BLaER1 (cell line): ENCODE results near the gene KRT27.

Experiments used
- H3K27ac ChIP-seq: shearing (Covaris generic); formaldehyde crosslinking; 2 replicates; pipeline ENCODE4 v1.8.1; 2022
- H3K27me3 ChIP-seq: shearing (Covaris generic); formaldehyde crosslinking; 2 replicates; pipeline ENCODE4 v1.8.1; 2022
- H3K36me3 ChIP-seq: shearing (Covaris generic); formaldehyde crosslinking; 2 replicates; pipeline ENCODE4 v1.8.1; 2022
- H3K4me1 ChIP-seq: shearing (Covaris generic); formaldehyde crosslinking; 2 replicates; pipeline ENCODE4 v1.8.1; 2022
- H3K4me2 ChIP-seq: shearing (Covaris generic); formaldehyde crosslinking; 2 replicates; pipeline ENCODE4 v1.8.1; 2022
- H3K4me3 ChIP-seq: shearing (Covaris generic); formaldehyde crosslinking; 2 replicates; pipeline ENCODE4 v1.8.1; 2022
- H3K9ac ChIP-seq: shearing (Covaris generic); formaldehyde crosslinking; 2 replicates; pipeline ENCODE4 v1.8.1; 2022
- H3K9me3 ChIP-seq: shearing (Covaris generic); formaldehyde crosslinking; 2 replicates; pipeline ENCODE4 v1.8.1; 2022
- H4K20me1 ChIP-seq: shearing (Covaris generic); formaldehyde crosslinking; 2 replicates; pipeline ENCODE4 v1.8.1; 2022
- Cebpa-rat ChIP-seq: shearing (Covaris generic); IDR thresholded peaks from 2 replicates; pipeline ENCODE4 v1.8.1; 2022

KRT27 gene

GRCh38 chr17:40794466-40794865 is 12.1 kb upstream of the KRT27 start:
- no peak for TF ChIP-seq Cebpa-rat
- H3K27ac ChIP-seq = no peak overlapping the region
- no peak overlapping the region for H3K4me2 ChIP-seq
- no peak overlapping the region for H3K9ac ChIP-seq
- H4K20me1 ChIP-seq = no peaks in the 10 kb centered on the region
- H3K36me3 ChIP-seq = no peaks in the 10 kb centered on the region
- H3K9me3 ChIP-seq = no peaks in the 10 kb centered on the region
- no peak overlapping the region for H3K4me3 ChIP-seq
- H3K4me1 ChIP-seq = no peaks in the 10 kb centered on the region; the same call in 1 of the 2 replicates
- no peaks in the 10 kb centered on the region for H3K27me3 ChIP-seq

DNA sequence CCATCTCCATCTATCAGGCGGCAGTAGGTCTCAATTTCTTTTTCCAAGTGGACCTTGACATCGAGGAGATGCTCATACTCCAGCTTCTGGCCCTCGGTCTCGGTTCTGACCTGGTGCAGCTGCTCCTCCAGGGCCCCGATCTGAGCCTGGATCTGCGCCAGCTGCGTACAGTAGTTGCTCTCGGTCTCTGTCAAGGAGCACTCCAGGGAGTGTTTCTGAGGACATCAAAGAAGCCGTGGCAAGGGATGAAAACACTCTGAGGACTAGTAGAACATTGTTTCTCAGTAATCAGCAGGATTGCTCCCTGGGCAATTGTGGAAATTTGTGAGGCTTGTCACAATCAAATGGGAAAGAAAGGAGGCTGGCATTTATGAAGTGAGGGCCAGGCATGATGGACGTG is 11.5 kb upstream of the KRT27 start:
- H3K4me3 ChIP-seq = no peak overlapping the region
- H3K9me3 ChIP-seq = no peaks in the 10 kb centered on the region
- H3K27ac ChIP-seq = no peak overlapping the region
- no peaks in the 10 kb centered on the region for H3K27me3 ChIP-seq
- no peaks in the 10 kb centered on the region for H4K20me1 ChIP-seq
- H3K9ac ChIP-seq = no peak overlapping the region
- TF ChIP-seq Cebpa-rat = no peak
- H3K36me3 ChIP-seq = no peaks in the 10 kb centered on the region
- H3K4me2 ChIP-seq = no peak overlapping the region
- H3K4me1 ChIP-seq = peaks cover 6% of the 10 kb centered on the region

GRCh38 chr17:40791787-40792436 is 9.6 kb upstream of the KRT27 start:
- no peaks in the 10 kb centered on the region for H3K36me3 ChIP-seq
- H4K20me1 ChIP-seq = no peaks in the 10 kb centered on the region
- TF ChIP-seq Cebpa-rat = no peak
- H3K9ac ChIP-seq = no peak overlapping the region
- no peaks in the 10 kb centered on the region for H3K9me3 ChIP-seq
- H3K4me2 ChIP-seq = no peak overlapping the region
- no peak overlapping the region for H3K4me3 ChIP-seq
- H3K4me1 ChIP-seq = peaks cover 19% of the 10 kb centered on the region
- no peak overlapping the region for H3K27ac ChIP-seq
- H3K27me3 ChIP-seq = no peaks in the 10 kb centered on the region

- H3K27me3 ChIP-seq = no peaks in the 10 kb centered on the region
- H3K4me2 ChIP-seq = no peak overlapping the region
- no peak for TF ChIP-seq Cebpa-rat
- no peaks in the 10 kb centered on the region for H3K9me3 ChIP-seq
- no peak overlapping the region for H3K9ac ChIP-seq
- H4K20me1 ChIP-seq = no peaks in the 10 kb centered on the region
- H3K36me3 ChIP-seq = no peaks in the 10 kb centered on the region
- H3K4me3 ChIP-seq = no peak overlapping the region
- peaks cover 19% of the 10 kb centered on the region for H3K4me1 ChIP-seq
- no peak overlapping the region for H3K27ac ChIP-seq
These were observed 8.8 kb upstream of the KRT27 start for GRCh38 chr17:40791111-40791510.

GRCh38 chr17:40779181-40779909 is 3.0 kb downstream of the KRT27 start:
- H3K36me3 ChIP-seq = no peaks in the 10 kb centered on the region
- no peak overlapping the region for H3K27ac ChIP-seq
- no peak for TF ChIP-seq Cebpa-rat
- no peaks in the 10 kb centered on the region for H3K4me1 ChIP-seq
- H3K9me3 ChIP-seq = peaks cover 7% of the 10 kb centered on the region; the same call in 1 of the 2 replicates
- 0 out of 2 replicates have a peak overlapping the region, but pooled peaks have one; percentile 25 for H3K4me2 ChIP-seq
- 0 out of 2 replicates have a peak overlapping the region, but pooled peaks have one; percentile 10 for H3K4me3 ChIP-seq
- H3K27me3 ChIP-seq = peaks cover 7% of the 10 kb centered on the region; the same call in 1 of the 2 replicates
- H3K9ac ChIP-seq = no peak overlapping the region
- H4K20me1 ChIP-seq = no peaks in the 10 kb centered on the region

DNA sequence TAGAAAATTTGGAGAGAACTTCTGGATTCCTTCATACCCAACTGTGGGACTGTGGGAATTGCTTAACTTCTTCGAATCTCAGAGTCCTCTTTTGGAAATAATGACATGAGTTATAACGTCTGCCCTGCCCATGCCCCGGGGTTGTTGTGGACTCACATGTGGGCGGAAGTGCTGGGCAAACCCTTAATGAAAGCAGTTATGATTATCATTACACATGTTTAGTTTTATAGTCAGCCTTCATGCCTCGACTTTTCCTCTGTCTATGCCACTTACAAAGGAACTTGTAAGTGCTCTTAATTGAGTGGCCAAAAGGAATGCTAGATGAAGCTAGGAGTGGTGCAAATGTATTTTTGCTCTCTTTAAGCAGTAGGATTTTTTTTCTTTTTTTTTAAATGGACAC is 3.9 kb downstream of the KRT27 start:
- Histone ChIP-seq H3K4me1 (no peaks in the 10 kb centered on the region), H4K20me1 (no peaks in the 10 kb centered on the region), H3K9me3 (peaks cover 7% of the 10 kb centered on the region; the same call in 1 of the 2 replicates), H3K36me3 (no peaks in the 10 kb centered on the region), H3K27me3 (peaks cover 7% of the 10 kb centered on the region; the same call in 1 of the 2 replicates), H3K9ac (no peak overlapping the region), H3K4me3 (no peak overlapping the region), H3K27ac (no peak overlapping the region), H3K4me2 (no peak overlapping the region)
- no peak for TF ChIP-seq Cebpa-rat

- Histone ChIP-seq H3K4me1 (no peaks in the 10 kb centered on the region), H3K4me2 (no peak overlapping the region), H3K27ac (no peak overlapping the region), H3K9me3 (peaks cover 7% of the 10 kb centered on the region; the same call in 1 of the 2 replicates), H3K4me3 (no peak overlapping the region), H3K9ac (no peak overlapping the region), H3K27me3 (peaks cover 7% of the 10 kb centered on the region; the same call in 1 of the 2 replicates), H3K36me3 (no peaks in the 10 kb centered on the region), H4K20me1 (no peaks in the 10 kb centered on the region)
- TF ChIP-seq Cebpa-rat = no peak
These were observed 4.4 kb downstream of the KRT27 start for GRCh38 chr17:40777971-40778370.

DNA sequence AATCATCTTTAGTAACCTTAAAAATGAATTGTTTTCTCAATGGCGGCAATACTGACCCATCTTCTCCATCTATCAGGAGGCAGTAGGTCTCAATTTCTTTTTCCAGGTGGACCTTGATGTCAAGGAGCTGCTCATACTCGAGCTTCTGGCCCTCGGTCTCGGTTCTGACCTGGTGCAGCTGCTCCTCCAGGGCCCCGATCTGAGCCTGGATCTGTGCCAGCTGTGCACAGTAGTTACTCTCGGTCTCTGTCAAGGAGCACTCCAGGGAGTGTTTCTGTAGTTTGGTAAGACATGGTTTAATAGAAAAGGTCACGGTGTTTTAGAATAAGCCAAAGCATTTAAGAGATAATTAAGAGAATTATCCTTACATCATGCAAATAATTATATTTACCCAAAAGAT is 4.9 kb downstream of the KRT27 start:
- Histone ChIP-seq H3K9ac (no peak overlapping the region), H3K27me3 (peaks cover 7% of the 10 kb centered on the region; the same call in 1 of the 2 replicates), H4K20me1 (no peaks in the 10 kb centered on the region), H3K36me3 (no peaks in the 10 kb centered on the region), H3K4me1 (no peaks in the 10 kb centered on the region), H3K4me3 (no peak overlapping the region), H3K9me3 (peaks cover 7% of the 10 kb centered on the region; the same call in 1 of the 2 replicates), H3K4me2 (no peak overlapping the region), H3K27ac (no peak overlapping the region)
- no peak for TF ChIP-seq Cebpa-rat

GRCh38 chr17:40775945-40776344 is 6.4 kb downstream of the KRT27 start:
- Histone ChIP-seq H4K20me1 (no peaks in the 10 kb centered on the region), H3K27me3 (peaks cover 7% of the 10 kb centered on the region; the same call in 1 of the 2 replicates), H3K27ac (no peak overlapping the region)

DNA sequence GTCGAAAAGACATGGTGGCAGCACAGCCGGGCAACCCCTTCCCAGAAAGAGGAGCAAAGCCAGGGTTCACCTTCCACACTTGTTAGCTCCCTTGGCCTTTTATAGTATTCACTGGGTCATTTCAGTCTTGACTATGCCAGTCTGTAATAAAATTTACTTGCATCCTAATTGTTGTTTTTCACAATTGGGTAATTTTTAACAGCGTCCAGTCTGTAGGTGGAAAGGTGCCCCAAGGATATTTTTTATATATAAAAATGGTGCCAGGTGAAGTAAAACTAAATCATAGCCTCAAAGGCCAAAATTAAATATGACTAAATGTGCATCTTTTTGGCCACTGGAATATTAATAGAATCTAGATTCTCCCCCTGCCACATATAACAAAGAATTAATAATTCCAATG is 10.2 kb downstream of the KRT27 start, which contains the start of gene KRT26:
Gene KRT26, minus strand, starts transcription at position 101 of the 400 bp plus-strand sequence. Its CDS starts 88 bp downstream, at position 13.
- TF ChIP-seq Cebpa-rat = no peak
- H3K9me3 ChIP-seq = no peaks in the 10 kb centered on the region

More at GRCh38 chr17:40775945-40776344, 6.4 kb downstream of the KRT27 start:
- Histone ChIP-seq H3K9ac (no peak overlapping the region), H3K4me1 (no peaks in the 10 kb centered on the region), H3K4me2 (no peak overlapping the region), H3K4me3 (no peak overlapping the region), H3K9me3 (peaks cover 7% of the 10 kb centered on the region; the same call in 1 of the 2 replicates), H3K36me3 (no peaks in the 10 kb centered on the region)
- TF ChIP-seq Cebpa-rat = no peak

More for the DNA sequence above, 10.2 kb downstream of the KRT27 start, which contains the start of gene KRT26:
- Histone ChIP-seq H3K27ac (no peak within 1 kb of the TSS), H3K4me3 (no peak within 1 kb of the TSS), H3K4me2 (no peak within 1 kb of the TSS), H3K27me3 (no peaks in the 10 kb centered on the region), H4K20me1 (no peaks in the 10 kb centered on the region), H3K36me3 (no peaks in the 10 kb centered on the region), H3K4me1 (no peaks in the 10 kb centered on the region), H3K9ac (no peak within 1 kb of the TSS)
